Type B pancreatic cell (in vitro differentiated cells): Measurements from ENCODE around the gene SLC35F1. TPM values are rescaled to one million over a fixed set of nuclear protein-coding genes. Genes with fewer than 3 reads are reported as not detected.

Experiments
- DNase-seq: peaks from one replicate; pipeline ENCODE4 v3.0.0; 2021; ENCODE audit warnings: mixed read lengths; ENCODE audit not compliant: unreplicated experiment; ENCODE audit errors: extremely low spot score
- H3K27ac Mint-ChIP-seq: 2 replicates; pipeline ENCODE4 v1.8.0; 2021; ENCODE audit warnings: mild to moderate bottlenecking, mixed read lengths
- H3K27me3 Mint-ChIP-seq: 2 replicates; pipeline ENCODE4 v1.8.0; 2021; ENCODE audit warnings: mixed read lengths
- H3K36me3 Mint-ChIP-seq: 2 replicates; pipeline ENCODE4 v1.8.0; 2021; ENCODE audit warnings: mixed read lengths
- H3K4me1 Mint-ChIP-seq: one replicate; pipeline ENCODE4 v1.8.0; 2021; ENCODE audit warnings: mixed read lengths; ENCODE audit not compliant: unreplicated experiment
- H3K4me3 Mint-ChIP-seq: 2 replicates; pipeline ENCODE4 v1.8.0; 2021; ENCODE audit warnings: mild to moderate bottlenecking, mixed read lengths
- H3K9me3 Mint-ChIP-seq: 2 replicates; pipeline ENCODE4 v1.8.0; 2021; ENCODE audit warnings: mixed read lengths
- CTCF ChIP-seq: fragments of 200-600 bp; sonication (generic); conservative IDR thresholded peaks from 2 replicates; pipeline ENCODE4 v1.5.0; 2021; ENCODE audit warnings: antibody characterized with exemption, mild to moderate bottlenecking
- total RNA-seq: library from RNA; stranded (reverse); gene quantifications from 2 replicates; pipeline ENCODE4 v1.2.1, GENCODE V29; 2021; ENCODE audit warnings: low replicate concordance

SLC35F1 gene
- total RNA-seq, 1 donor from 2014 or later: 6.1 TPM

GRCh38 chr6:118101831-118102345 lies 194.8 kb downstream of the SLC35F1 start:
- DNase-seq: no peak
- no peaks in the 10 kb centered on the region for H3K9me3 Mint-ChIP-seq
- no peak for TF ChIP-seq CTCF

DNA sequence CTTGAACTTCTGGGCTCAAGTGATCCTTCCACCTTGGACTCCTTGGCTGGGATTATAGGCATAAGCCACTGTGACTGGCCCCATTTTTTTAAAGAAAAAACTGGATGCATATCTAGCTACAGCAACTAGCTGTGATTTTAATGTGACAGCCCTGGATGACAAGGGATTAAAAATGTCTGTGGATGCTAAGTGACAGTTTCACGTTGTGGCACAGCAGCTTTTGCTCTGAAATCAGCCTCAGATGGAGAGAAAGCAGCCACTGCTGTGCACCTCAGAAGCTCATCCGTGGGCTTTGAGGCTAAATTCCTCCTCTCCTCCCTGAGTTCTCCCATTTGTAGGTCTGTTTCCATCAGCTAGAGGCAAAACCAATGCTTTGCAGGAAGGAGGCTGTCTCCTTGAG lies 195.3 kb downstream of the SLC35F1 start:
- H3K27me3 Mint-ChIP-seq: no peaks in the 10 kb centered on the region
- TF ChIP-seq CTCF: no peak
- no peak overlapping the region for H3K4me3 Mint-ChIP-seq
- no peaks in the 10 kb centered on the region for H3K4me1 Mint-ChIP-seq
- H3K9me3 Mint-ChIP-seq: no peaks in the 10 kb centered on the region
- DNase-seq: no peak
- H3K27ac Mint-ChIP-seq: no peak overlapping the region
- no peaks in the 10 kb centered on the region for H3K36me3 Mint-ChIP-seq

More at GRCh38 chr6:118101831-118102345, 194.8 kb downstream of the SLC35F1 start:
- no peak overlapping the region for H3K27ac Mint-ChIP-seq
- H3K36me3 Mint-ChIP-seq: no peaks in the 10 kb centered on the region
- H3K4me3 Mint-ChIP-seq: no peak overlapping the region
- no peaks in the 10 kb centered on the region for H3K27me3 Mint-ChIP-seq
- H3K4me1 Mint-ChIP-seq: no peaks in the 10 kb centered on the region

- no peak for DNase-seq
- Mint-ChIP-seq H3K4me3 (no peak overlapping the region), H3K27me3 (no peaks in the 10 kb centered on the region), H3K36me3 (no peaks in the 10 kb centered on the region), H3K4me1 (no peaks in the 10 kb centered on the region), H3K27ac (no peak overlapping the region), H3K9me3 (no peaks in the 10 kb centered on the region)
- no peak for TF ChIP-seq CTCF
Measured at GRCh38 chr6:118103381-118104146, 196.5 kb downstream of the SLC35F1 start.

DNA sequence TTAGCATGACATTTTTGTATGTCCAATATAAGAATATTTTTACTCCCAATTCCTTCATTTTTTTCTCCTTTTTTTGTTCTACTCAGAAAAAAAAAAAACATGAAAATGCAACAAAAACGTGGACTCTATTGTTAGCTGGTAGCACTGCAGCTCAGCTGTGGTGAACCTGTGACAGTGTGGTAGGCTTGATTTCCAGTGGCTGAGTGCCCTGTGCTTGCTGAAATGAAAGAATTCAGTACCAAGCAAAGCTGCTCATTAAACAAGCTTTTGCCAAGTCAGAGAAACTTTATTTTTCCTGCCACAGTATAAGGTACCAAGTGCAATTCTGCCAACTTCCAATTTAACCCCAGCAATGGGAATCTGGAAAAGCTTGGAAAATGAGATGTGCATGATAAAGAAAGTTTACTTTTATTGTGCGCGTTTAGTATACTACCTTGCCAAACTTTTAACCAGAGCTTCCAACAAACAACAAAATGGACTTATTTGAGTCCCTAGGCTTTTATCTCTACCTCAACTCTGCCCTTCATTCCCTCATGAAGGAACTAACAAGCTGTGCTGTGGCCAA lies 215.2 kb downstream of the SLC35F1 start:
- DNase-seq: no peak
- Mint-ChIP-seq H3K9me3 (no peaks in the 10 kb centered on the region), H3K36me3 (no peaks in the 10 kb centered on the region), H3K4me3 (no peak overlapping the region), H3K27me3 (no peaks in the 10 kb centered on the region), H3K27ac (no peak overlapping the region), H3K4me1 (no peaks in the 10 kb centered on the region)
- TF ChIP-seq CTCF: no peak

- H3K4me3 Mint-ChIP-seq: no peak overlapping the region
- no peak for DNase-seq
- no peaks in the 10 kb centered on the region for H3K4me1 Mint-ChIP-seq
- TF ChIP-seq CTCF: no peak
- no peaks in the 10 kb centered on the region for H3K9me3 Mint-ChIP-seq
- no peaks in the 10 kb centered on the region for H3K27me3 Mint-ChIP-seq
- no peak overlapping the region for H3K27ac Mint-ChIP-seq
- H3K36me3 Mint-ChIP-seq: no peaks in the 10 kb centered on the region
Measured at GRCh38 chr6:118122801-118123200, 215.7 kb downstream of the SLC35F1 start.
